Retinal pigment epithelial cell (primary cell): ENCODE measurements around the gene KIF16B.

Experiments
- DNase-seq: peaks from one replicate; pipeline ENCODE4 v3.0.0-alpha.2; 2010; ENCODE audit warnings: low read depth
- H3K4me3 ChIP-seq: 2 replicates; pipeline ENCODE4 v1.5.1; 2011; ENCODE audit warnings: mild to moderate bottlenecking, low read length, control low read depth, moderate library complexity
- CTCF ChIP-seq: conservative IDR thresholded peaks from 2 replicates; pipeline ENCODE4 v1.5.1; 2011; ENCODE audit warnings: low read depth, low read length, control low read depth, inconsistent platforms

The KIF16B gene

GRCh38 chr20:16367948-16368560 lies 205.2 kb downstream of the KIF16B start:
- H3K4me3 ChIP-seq = no peak overlapping the region
- DNase-seq = no peak
- TF ChIP-seq CTCF = no peak

- no peak for DNase-seq
- TF ChIP-seq CTCF = no peak
- H3K4me3 ChIP-seq = no peak overlapping the region
Observed at GRCh38 chr20:16366529-16366928, 206.7 kb downstream of the KIF16B start.

GRCh38 chr20:16364320-16364687 lies 208.9 kb downstream of the KIF16B start:
- no peak for DNase-seq
- H3K4me3 ChIP-seq = no peak overlapping the region
- no peak for TF ChIP-seq CTCF

- no peak overlapping the region for H3K4me3 ChIP-seq
- TF ChIP-seq CTCF = no peak
- DNase-seq = no peak
Observed at GRCh38 chr20:16363506-16364319, 209.5 kb downstream of the KIF16B start.

- no peak overlapping the region for H3K4me3 ChIP-seq
- no peak for TF ChIP-seq CTCF
- DNase-seq = no peak
Observed at GRCh38 chr20:16362642-16363041, 210.6 kb downstream of the KIF16B start.

- no peak for DNase-seq
- H3K4me3 ChIP-seq = no peak overlapping the region
- no peak for TF ChIP-seq CTCF
Observed at GRCh38 chr20:16360668-16361067, 212.6 kb downstream of the KIF16B start.

- H3K4me3 ChIP-seq = no peak overlapping the region
- no peak for TF ChIP-seq CTCF
- no peak for DNase-seq
Observed at GRCh38 chr20:16353417-16353781, 219.8 kb downstream of the KIF16B start.
